Panc1 (cell line): Measurements from ENCODE around the gene MFGE8. TPM values are rescaled to one million over a fixed set of nuclear protein-coding genes. Genes with fewer than 3 reads are reported as not detected.

Source experiments
- ATAC-seq: fragments of 200-7000 bp; cut with Tn5 transposase; 2 replicates; pipeline ENCODE4 v1.9.1; 2020; ENCODE audit warnings: mild to moderate bottlenecking, moderate library complexity
- BruUV-seq: library from RNA; stranded (reverse); fragments of 400-500 nt; replicated peaks from 2 replicates; lab custom pipeline; 2021; lab: Mats Ljungman, UMichigan
- CTCF ChIA-PET: fragments of 300-600 bp; sonication (Branson Sonifier 250); formaldehyde crosslinking; loops from one replicate; lab custom pipeline; 2022; ENCODE audit warnings: antibody characterized with exemption; lab: Charles Lee
- POLR2A ChIA-PET: fragments of 300-600 bp; sonication (Branson Sonifier 250); formaldehyde crosslinking; loops from one replicate; lab custom pipeline; 2022; ENCODE audit warnings: antibody characterized with exemption; lab: Charles Lee
- DNase-seq: peaks from one replicate; pipeline ENCODE4 v3.0.0-alpha.2; 2010; ENCODE audit warnings: low read depth, low spot score
- H3K27ac ChIP-seq: 2 replicates; pipeline ENCODE4 v1.5.1; 2011; ENCODE audit warnings: mild to moderate bottlenecking, low read length, inconsistent platforms
- H3K27me3 ChIP-seq: fragments of 200-500 bp; sonication (Bioruptor generic); 2 replicates; pipeline ENCODE4 v1.6.0; 2014; ENCODE audit warnings: low read length, inconsistent platforms; ENCODE audit not compliant: control insufficient read depth, insufficient read depth
- H3K36me3 ChIP-seq: fragments of 200-500 bp; sonication (Bioruptor generic); 2 replicates; pipeline ENCODE4 v1.5.1; 2014; ENCODE audit warnings: inconsistent platforms, mild to moderate bottlenecking, low read length, moderate library complexity; ENCODE audit not compliant: control insufficient read depth, insufficient read depth
- H3K4me1 ChIP-seq: 2 replicates; pipeline ENCODE4 v1.5.1; 2011; ENCODE audit warnings: inconsistent platforms, mild to moderate bottlenecking, low read length, moderate library complexity; ENCODE audit not compliant: control insufficient read depth, insufficient read depth
- H3K4me3 ChIP-seq, 2 experiments: 2 replicates each; pipeline ENCODE4 v1.5.1; 2011 to 2012; ENCODE audit warnings: low read depth in 2 of 2, low read length in 2 of 2, mild to moderate bottlenecking in 2 of 2, inconsistent platforms in 1 of 2, moderate library complexity in 1 of 2
- H3K9me3 ChIP-seq: fragments of 200-500 bp; sonication (Bioruptor generic); 2 replicates; pipeline ENCODE4 v1.5.1; 2014; ENCODE audit warnings: low read depth, mild to moderate bottlenecking, inconsistent platforms, low read length, moderate library complexity; ENCODE audit not compliant: control insufficient read depth, insufficient read depth
- CTCF ChIP-seq: fragments of 450-650 bp; IDR thresholded peaks from 2 replicates; pipeline ENCODE4 v1.5.1; 2017; ENCODE audit warnings: mild to moderate bottlenecking
- POLR2AphosphoS5 ChIP-seq: IDR thresholded peaks from 2 replicates; pipeline ENCODE4 v1.6.1; 2012; ENCODE audit warnings: mild to moderate bottlenecking, low read depth, low read length, moderate library complexity
- REST ChIP-seq, 2 experiments: IDR thresholded peaks; 2 replicates each; pipeline ENCODE4 v1.6.1; 2011 to 2012; ENCODE audit warnings: low read depth in 2 of 2, control low read depth in 1 of 2, low read length in 1 of 2, mild to moderate bottlenecking in 1 of 2, moderate library complexity in 1 of 2; ENCODE audit not compliant: insufficient read depth in 1 of 2
- SIN3A ChIP-seq: IDR thresholded peaks from 2 replicates; pipeline ENCODE4 v1.6.1; 2012; ENCODE audit warnings: low read depth, mild to moderate bottlenecking, low read length, moderate library complexity, borderline replicate concordance; ENCODE audit not compliant: insufficient read depth
- TCF7L2 ChIP-seq: IDR thresholded peaks from 2 replicates; pipeline ENCODE4 v1.6.1; 2011; ENCODE audit warnings: mild to moderate bottlenecking, low read depth, low read length, inconsistent platforms
- in situ Hi-C: cut with HindIII; loops from 2 replicates; pipeline ENCODE4 v1.10.0; 2016; ENCODE audit warnings: low sequenced_read_pairs, low pct_unique_long_range_greater_than_20kb
- intact Hi-C: fragments of 100-400 bp; cut with micrococcal nuclease; formaldehyde crosslinking; loops from one replicate; pipeline ENCODE4 v1.10.0; 2022; ENCODE audit not compliant: unreplicated experiment
- total RNA-seq: library from RNA; stranded (reverse); gene quantifications from one replicate; pipeline ENCODE4 v1.2.1, GENCODE V29; 2021; ENCODE audit not compliant: unreplicated experiment

Gene MFGE8
- total RNA-seq, 1 experiment from 2014 or later = 1,799 TPM

GRCh38 chr15:88898736-88899135 lies 14.4 kb downstream of the MFGE8 start:
- in situ Hi-C loops (no loop called here), intact Hi-C loops (no loop called here)
- DNase-seq = no peak
- Histone ChIP-seq H3K27ac (peak overlapping the region; percentile 82), H3K9me3 (no peaks in the 10 kb centered on the region), H3K4me3 (no peak overlapping the region), H3K36me3 (peaks cover 5% of the 10 kb centered on the region; the same call in 1 of the 2 replicates), H3K4me1 (peaks cover 76% of the 10 kb centered on the region), H3K27me3 (no peaks in the 10 kb centered on the region)
- no peak for ATAC-seq
- BruUV-seq = TSS peak; percentile 65
- POLR2A ChIA-PET = no interaction called here
- TF ChIP-seq REST (IDR thresholded peaks at IDR 0.05; ENCODE audit: insufficient read depth in 1 of 2, low read depth in 2 of 2, low read length in 1 of 2) (no peak), POLR2AphosphoS5 (peak; percentile 29; the same call in 1 of the 2 replicates)
- CTCF ChIA-PET = interaction anchor here (0.6 kb wide), 1 partner anchor 95 kb away, joined by 4 read pairs; no protein-coding TSS in a partner anchor

GRCh38 chr15:88897456-88898194 lies 15.6 kb downstream of the MFGE8 start:
- no peak for DNase-seq
- ATAC-seq = peak; percentile 65
- ChIA-PET POLR2A (interaction anchor here (1.7 kb wide), 1 partner anchor 121 kb away, joined by 3 read pairs; no protein-coding TSS in a partner anchor), CTCF (interaction anchor here (0.6 to 1.0 kb wide), 6 partner anchors 96 to 1332 kb away, joined by 3 to 6 read pairs (median 4); no protein-coding TSS in a partner anchor)
- peak overlapping the region; percentile 88 for H3K27ac ChIP-seq
- in situ Hi-C loops (no loop called here), intact Hi-C loops (no loop called here)
- H3K9me3 ChIP-seq = no peaks in the 10 kb centered on the region
- peaks cover 3% of the 10 kb centered on the region; the same call in 1 of the 2 replicates for H3K36me3 ChIP-seq
- H3K27me3 ChIP-seq = no peaks in the 10 kb centered on the region
- peak; percentile 84 for TF ChIP-seq CTCF
- TF ChIP-seq SIN3A = 0 out of 2 replicates have a peak, but pooled peaks have one; percentile 29
- peak; percentile 37 for TF ChIP-seq POLR2AphosphoS5
- 0 out of 2 replicates have a peak, but pooled peaks have one; percentile 30 for TF ChIP-seq TCF7L2
- TF ChIP-seq REST (IDR thresholded peaks at IDR 0.05; ENCODE audit: insufficient read depth in 1 of 2, low read depth in 2 of 2, low read length in 1 of 2) = no peak
- no TSS peak for BruUV-seq
- H3K4me3 ChIP-seq = peak overlapping the region in 1 of 2 experiments; percentile 30; a peak in 1 of 4 replicates
- peaks cover 67% of the 10 kb centered on the region for H3K4me1 ChIP-seq
